Measurements from ENCODE around the gene TMEM86B. TPM values are rescaled to one million over a fixed set of nuclear protein-coding genes. Genes with fewer than 3 reads are reported as not detected.

The TMEM86B gene
- total RNA-seq, 1 donor: 2.5 TPM

GRCh38 chr19:55197528-55197927, 31.0 kb downstream of the TMEM86B start:
- TF ChIP-seq CTCF (IDR thresholded peaks at IDR 0.05; ENCODE audit: extremely low read depth, low read depth, low read length): no peak
- DNase-seq (ENCODE audit: insufficient read length, low spot score, missing footprints): peak; percentile 77
- no peaks in the 10 kb centered on the region for H3K4me1 ChIP-seq (ENCODE audit: insufficient read depth, low read length)

GRCh38 chr19:55196803-55197202, 31.8 kb downstream of the TMEM86B start:
- Histone ChIP-seq H3K27ac (ENCODE audit: low read depth, low read length) (no peak overlapping the region), H2AFZ (ENCODE audit: low read length) (no peak overlapping the region), H4K20me1 (ENCODE audit: insufficient read depth, low read length) (no peaks in the 10 kb centered on the region), H3K4me2 (ENCODE audit: insufficient read depth, low read length) (no peak overlapping the region), H3K36me3 (ENCODE audit: insufficient read depth, low read length) (no peaks in the 10 kb centered on the region), H3K9me3 (ENCODE audit: low read depth, low read length) (no peaks in the 10 kb centered on the region), H3K79me2 (ENCODE audit: insufficient read depth, low read length) (no peaks in the 10 kb centered on the region), H3K27me3 (ENCODE audit: insufficient read depth, low read length) (no peaks in the 10 kb centered on the region), H3K4me3 (ENCODE audit: insufficient read depth, low read length) (no peak overlapping the region), H3K4me1 (ENCODE audit: insufficient read depth, low read length) (no peaks in the 10 kb centered on the region)
- no peak for TF ChIP-seq CTCF (IDR thresholded peaks at IDR 0.05; ENCODE audit: extremely low read depth, low read depth, low read length)
- peak; percentile 77 for DNase-seq (ENCODE audit: insufficient read length, low spot score, missing footprints)

More at GRCh38 chr19:55197528-55197927, 31.0 kb downstream of the TMEM86B start:
- Histone ChIP-seq H3K36me3 (ENCODE audit: insufficient read depth, low read length) (no peaks in the 10 kb centered on the region), H3K27ac (ENCODE audit: low read depth, low read length) (no peak overlapping the region), H3K4me3 (ENCODE audit: insufficient read depth, low read length) (no peak overlapping the region), H3K79me2 (ENCODE audit: insufficient read depth, low read length) (no peaks in the 10 kb centered on the region), H4K20me1 (ENCODE audit: insufficient read depth, low read length) (no peaks in the 10 kb centered on the region), H2AFZ (ENCODE audit: low read length) (no peak overlapping the region), H3K4me2 (ENCODE audit: insufficient read depth, low read length) (no peak overlapping the region), H3K9me3 (ENCODE audit: low read depth, low read length) (no peaks in the 10 kb centered on the region), H3K27me3 (ENCODE audit: insufficient read depth, low read length) (no peaks in the 10 kb centered on the region)

- Histone ChIP-seq H2AFZ (ENCODE audit: low read length) (no peak overlapping the region), H3K4me1 (ENCODE audit: insufficient read depth, low read length) (peaks cover 8% of the 10 kb centered on the region), H3K79me2 (ENCODE audit: insufficient read depth, low read length) (no peaks in the 10 kb centered on the region), H3K4me2 (ENCODE audit: insufficient read depth, low read length) (no peak overlapping the region), H3K4me3 (ENCODE audit: insufficient read depth, low read length) (no peak overlapping the region), H3K27me3 (ENCODE audit: insufficient read depth, low read length) (no peaks in the 10 kb centered on the region), H3K36me3 (ENCODE audit: insufficient read depth, low read length) (no peaks in the 10 kb centered on the region), H3K27ac (ENCODE audit: low read depth, low read length) (no peak overlapping the region), H4K20me1 (ENCODE audit: insufficient read depth, low read length) (no peaks in the 10 kb centered on the region), H3K9me3 (ENCODE audit: low read depth, low read length) (no peaks in the 10 kb centered on the region)
- TF ChIP-seq CTCF (IDR thresholded peaks at IDR 0.05; ENCODE audit: extremely low read depth, low read depth, low read length): no peak
- no peak for DNase-seq (ENCODE audit: insufficient read length, low spot score, missing footprints)
Observed at GRCh38 chr19:55193481-55193880, 35.1 kb downstream of the TMEM86B start.

GRCh38 chr19:55189403-55189835, 39.1 kb downstream of the TMEM86B start:
- Histone ChIP-seq H3K79me2 (ENCODE audit: insufficient read depth, low read length) (no peaks in the 10 kb centered on the region), H4K20me1 (ENCODE audit: insufficient read depth, low read length) (no peaks in the 10 kb centered on the region), H3K36me3 (ENCODE audit: insufficient read depth, low read length) (no peaks in the 10 kb centered on the region), H3K4me1 (ENCODE audit: insufficient read depth, low read length) (peaks cover 8% of the 10 kb centered on the region), H2AFZ (ENCODE audit: low read length) (peak overlapping the region; percentile 21), H3K4me3 (ENCODE audit: insufficient read depth, low read length) (no peak overlapping the region), H3K4me2 (ENCODE audit: insufficient read depth, low read length) (peak overlapping the region; percentile 0), H3K9me3 (ENCODE audit: low read depth, low read length) (no peaks in the 10 kb centered on the region), H3K27me3 (ENCODE audit: insufficient read depth, low read length) (no peaks in the 10 kb centered on the region), H3K27ac (ENCODE audit: low read depth, low read length) (peak overlapping the region; percentile 66)
- DNase-seq (ENCODE audit: insufficient read length, low spot score, missing footprints): peak; percentile 99
- no peak for TF ChIP-seq CTCF (IDR thresholded peaks at IDR 0.05; ENCODE audit: extremely low read depth, low read depth, low read length)

Measured in osteoblast (primary cell).